ENCODE measurements around the gene TMPRSS2. TPM values are rescaled to one million over a fixed set of nuclear protein-coding genes. Genes with fewer than 3 reads are reported as not detected.

TMPRSS2 gene
- total and polyA plus RNA-seq, 2 of the 13 experiments (the other 11 are each of a cell fraction or from before 2014, with no cell fraction given), result 1.7 to 1.8 TPM

- no peak overlapping the region for H3K27ac ChIP-seq (ENCODE audit: extremely low read length, insufficient read depth, low read length)
- intact Hi-C loops (cut with micrococcal nuclease; ENCODE audit: unreplicated experiment) (no loop called here), in situ Hi-C loops (cut with HindIII; ENCODE audit: extremely low pct_ligation_motif_present, low pct_unique_long_range_greater_than_20kb) (no loop called here)
- DNase-seq (ENCODE audit: low spot score) (no peak), FAIRE-seq (no peak), ATAC-seq (no peak)
- CTCF ChIA-PET (ENCODE audit: low intra/inter-chr PET ratio, low total read pairs), result no interaction called here
- no TSS peak for BruUV-seq (replicated peaks)
- no peaks in the 10 kb centered on the region for H3K36me3 ChIP-seq (replicated peaks in 1 of 2; ENCODE audit: control insufficient read depth in 1 of 2, insufficient read depth in 2 of 2, low read length in 2 of 2)
- no peak overlapping the region for H2AFZ ChIP-seq (ENCODE audit: low read length)
- H3K79me2 ChIP-seq (ENCODE audit: insufficient read depth, low read length), result no peaks in the 10 kb centered on the region
- WGBS (ENCODE audit: low lambda C conversion rate), result 75% methylated on average over 6 of the region's 6 CpGs
- no peak overlapping the region for H3K4me3 ChIP-seq (replicated peaks in 1 of 3; ENCODE audit: insufficient read depth in 1 of 3, low read depth in 2 of 3, low read length in 3 of 3)
- no peak overlapping the region for H3K9ac ChIP-seq (ENCODE audit: insufficient read depth, low read depth, low read length)
- H4K20me1 ChIP-seq (ENCODE audit: insufficient read depth, low read length), result no peaks in the 10 kb centered on the region
- H3K27me3 ChIP-seq (ENCODE audit: control insufficient read depth in 1 of 2, insufficient read depth in 2 of 2, low read length in 2 of 2), result no peaks in the 10 kb centered on the region; a peak in 1 of 5 replicates
- H3K4me1 ChIP-seq (ENCODE audit: insufficient read depth, low read length), result peaks cover 58% of the 10 kb centered on the region
- peak overlapping the region; percentile 41 for H3K4me2 ChIP-seq (ENCODE audit: low read depth, low read length)
- no peak for TF ChIP-seq MAFF (IDR thresholded peaks at IDR 0.05; ENCODE audit: low read depth, low read length)
- TF ChIP-seq ZNF598 (CRISPR knock-in tag; IDR thresholded peaks at IDR 0.05; ENCODE audit: borderline replicate concordance), result no peak
- no peak for TF ChIP-seq ESRRA (CRISPR knock-in tag; IDR thresholded peaks at IDR 0.05; ENCODE audit: low read depth)
- no peak for TF ChIP-seq MNT (IDR thresholded peaks at IDR 0.05)
- no peak for TF ChIP-seq PLRG1 (conservative IDR thresholded peaks at IDR 0.05)
- no peak for TF ChIP-seq ZXDC (CRISPR knock-in tag; IDR thresholded peaks at IDR 0.05)
- no peak for TF ChIP-seq ZNF350 (CRISPR knock-in tag; IDR thresholded peaks at IDR 0.05; ENCODE audit: borderline replicate concordance, low read depth)
- TF ChIP-seq CENPBD1 (CRISPR knock-in tag; IDR thresholded peaks at IDR 0.05; ENCODE audit: borderline replicate concordance, low read depth), result no peak
- TF ChIP-seq ZNF234 (CRISPR knock-in tag; conservative IDR thresholded peaks at IDR 0.05), result no peak
- no peak for TF ChIP-seq ZBTB43 (CRISPR knock-in tag; conservative IDR thresholded peaks at IDR 0.05)
- POLR2A ChIA-PET, result no interaction called here
- H3K9me3 ChIP-seq (ENCODE audit: low read length), result no peaks in the 10 kb centered on the region
Observed at GRCh38 chr21:41500363-41500762, 7.6 kb downstream of the TMPRSS2 start.

All from HepG2 (cell line).